ENCODE results near the gene CSNK1G3.

CSNK1G3 gene

GRCh38 chr5:123500471-123500870 lies 11.5 kb upstream of the CSNK1G3 start:
- TF ChIP-seq, protein P1, sequence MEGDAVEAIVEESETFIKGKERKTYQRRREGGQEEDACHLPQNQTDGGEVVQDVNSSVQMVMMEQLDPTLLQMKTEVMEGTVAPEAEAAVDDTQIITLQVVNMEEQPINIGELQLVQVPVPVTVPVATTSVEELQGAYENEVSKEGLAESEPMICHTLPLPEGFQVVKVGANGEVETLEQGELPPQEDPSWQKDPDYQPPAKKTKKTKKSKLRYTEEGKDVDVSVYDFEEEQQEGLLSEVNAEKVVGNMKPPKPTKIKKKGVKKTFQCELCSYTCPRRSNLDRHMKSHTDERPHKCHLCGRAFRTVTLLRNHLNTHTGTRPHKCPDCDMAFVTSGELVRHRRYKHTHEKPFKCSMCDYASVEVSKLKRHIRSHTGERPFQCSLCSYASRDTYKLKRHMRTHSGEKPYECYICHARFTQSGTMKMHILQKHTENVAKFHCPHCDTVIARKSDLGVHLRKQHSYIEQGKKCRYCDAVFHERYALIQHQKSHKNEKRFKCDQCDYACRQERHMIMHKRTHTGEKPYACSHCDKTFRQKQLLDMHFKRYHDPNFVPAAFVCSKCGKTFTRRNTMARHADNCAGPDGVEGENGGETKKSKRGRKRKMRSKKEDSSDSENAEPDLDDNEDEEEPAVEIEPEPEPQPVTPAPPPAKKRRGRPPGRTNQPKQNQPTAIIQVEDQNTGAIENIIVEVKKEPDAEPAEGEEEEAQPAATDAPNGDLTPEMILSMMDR (IDR thresholded peaks at IDR 0.05; ENCODE audit: insufficient read depth, low read depth, low read length, missing control alignments) = no peak
- H3K4me3 ChIP-seq (ENCODE audit: low read depth, low read length) = no peak overlapping the region
- DNase-seq (ENCODE audit: low read depth) = no peak

- DNase-seq (ENCODE audit: low read depth) = no peak
- TF ChIP-seq, protein P1 (IDR thresholded peaks at IDR 0.05; ENCODE audit: insufficient read depth, low read depth, low read length, missing control alignments) = no peak
- H3K4me3 ChIP-seq (ENCODE audit: low read depth, low read length) = no peak overlapping the region
Observed at GRCh38 chr5:123502120-123502519, 9.9 kb upstream of the CSNK1G3 start.

- no peak overlapping the region for H3K4me3 ChIP-seq (ENCODE audit: low read depth, low read length)
- TF ChIP-seq, protein P1 (IDR thresholded peaks at IDR 0.05; ENCODE audit: insufficient read depth, low read depth, low read length, missing control alignments) = no peak
- no peak for DNase-seq (ENCODE audit: low read depth)
Observed at GRCh38 chr5:123503299-123503698, 8.7 kb upstream of the CSNK1G3 start.

- TF ChIP-seq, protein P1 (IDR thresholded peaks at IDR 0.05; ENCODE audit: insufficient read depth, low read depth, low read length, missing control alignments) = no peak
- DNase-seq (ENCODE audit: low read depth) = no peak
- H3K4me3 ChIP-seq (ENCODE audit: low read depth, low read length) = no peak overlapping the region
Observed at GRCh38 chr5:123505633-123506032, 6.3 kb upstream of the CSNK1G3 start.

DNA sequence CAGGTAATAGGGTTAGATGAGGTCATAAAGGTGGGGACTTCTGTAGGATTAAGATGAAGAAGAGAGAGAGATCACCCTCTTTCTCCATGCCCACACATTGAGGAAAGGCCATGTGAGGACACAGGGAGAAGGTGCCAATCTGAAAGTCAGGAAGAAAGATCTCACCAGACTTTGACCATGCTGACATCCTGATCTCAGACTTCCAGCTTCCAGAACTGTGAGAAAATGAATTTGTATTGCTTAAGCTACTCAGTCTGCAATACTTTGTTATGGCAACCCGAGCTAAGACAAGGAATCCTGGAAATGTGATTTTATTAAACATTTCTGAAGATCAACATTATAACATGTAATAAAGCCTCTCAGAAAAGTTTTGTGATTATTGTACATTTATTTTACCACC lies 3.5 kb upstream of the CSNK1G3 start:
- H3K4me3 ChIP-seq (ENCODE audit: low read depth, low read length) = no peak overlapping the region
- TF ChIP-seq, protein P1 (IDR thresholded peaks at IDR 0.05; ENCODE audit: insufficient read depth, low read depth, low read length, missing control alignments) = no peak
- DNase-seq (ENCODE audit: low read depth) = no peak

- TF ChIP-seq, protein P1 (IDR thresholded peaks at IDR 0.05; ENCODE audit: insufficient read depth, low read depth, low read length, missing control alignments) = no peak
- DNase-seq (ENCODE audit: low read depth) = peak; percentile 11
- H3K4me3 ChIP-seq (ENCODE audit: low read depth, low read length) = peak overlapping the region; percentile 97
Observed at GRCh38 chr5:123511290-123511647, 708 bp upstream of the CSNK1G3 start.

DNA sequence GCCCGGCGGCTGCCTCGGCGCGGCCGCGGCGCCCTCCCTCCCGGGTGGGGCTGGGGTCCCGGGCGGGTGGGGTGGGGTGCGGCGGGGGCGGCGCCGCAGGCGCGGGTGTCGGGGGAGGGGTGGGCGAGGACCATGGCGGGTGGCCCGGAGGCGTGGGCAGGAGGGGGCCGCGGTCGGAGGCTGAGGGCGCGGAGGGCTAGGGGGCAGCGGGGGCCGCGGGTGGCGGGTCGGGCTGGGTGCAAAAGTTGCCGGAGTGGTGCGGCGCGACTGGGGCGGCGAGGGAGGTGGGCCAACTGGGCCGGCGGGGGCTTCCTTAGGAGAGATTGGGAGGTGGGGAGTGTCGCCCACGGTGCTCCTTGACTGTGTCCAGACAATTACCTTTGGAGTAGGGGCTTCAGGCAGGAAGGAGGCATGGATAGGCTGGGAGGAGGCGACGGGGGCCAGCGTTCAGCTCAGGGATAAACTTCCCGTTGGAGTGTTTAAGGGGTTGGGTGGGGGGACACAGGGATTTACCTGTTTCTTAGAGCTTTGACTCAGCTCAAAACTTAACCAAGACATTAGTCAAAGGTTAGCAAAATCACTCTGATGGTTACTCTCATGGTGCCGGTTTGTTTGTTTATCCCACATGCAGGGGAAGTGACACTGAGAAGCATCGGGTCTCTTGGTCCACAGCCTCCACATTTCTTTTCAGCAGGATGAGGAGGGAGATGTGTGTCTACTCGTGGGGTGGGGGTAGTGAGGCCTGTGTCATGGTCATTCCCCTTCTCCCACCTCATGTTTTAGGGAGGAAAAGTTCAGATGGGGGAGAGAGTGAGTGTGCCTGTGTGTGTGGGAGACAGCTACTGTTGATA lies 859 bp downstream of the CSNK1G3 start:
- peak overlapping the region; percentile 97 for H3K4me3 ChIP-seq (ENCODE audit: low read depth, low read length)
- DNase-seq (ENCODE audit: low read depth) = peak; percentile 53
- TF ChIP-seq, protein P1 (IDR thresholded peaks at IDR 0.05; ENCODE audit: insufficient read depth, low read depth, low read length, missing control alignments) = no peak

Data from GM12865 (cell line).